H1 (cell line): ENCODE measurements around the gene GRIA4. TPM values are rescaled to one million over a fixed set of nuclear protein-coding genes. Genes with fewer than 3 reads are reported as not detected.

Experiments
- ATF3 ChIP-seq: IDR thresholded peaks from 2 replicates; pipeline ENCODE4 v1.6.1; 2011; ENCODE audit warnings: low read depth, mild to moderate bottlenecking, low read length; ENCODE audit not compliant: insufficient read depth
- BRCA1 ChIP-seq: IDR thresholded peaks from 2 replicates; pipeline ENCODE4 v1.6.1; 2012; ENCODE audit warnings: low read depth, low read length, improper control_type of control experiment
- CEBPB ChIP-seq: IDR thresholded peaks from 2 replicates; pipeline ENCODE4 v1.6.1; 2012; ENCODE audit warnings: low read depth, low read length
- GABPA ChIP-seq: IDR thresholded peaks from 2 replicates; pipeline ENCODE4 v1.6.1; 2011; ENCODE audit warnings: mild to moderate bottlenecking, low read length, moderate library complexity, borderline replicate concordance; ENCODE audit not compliant: insufficient read depth
- GTF2F1 ChIP-seq: IDR thresholded peaks from 2 replicates; pipeline ENCODE4 v1.6.1; 2012; ENCODE audit warnings: low read depth, low read length, improper control_type of control experiment, borderline replicate concordance
- KDM5A ChIP-seq: fragments of 200-600 bp; IDR thresholded peaks from 2 replicates; pipeline ENCODE4 v1.7.1; 2012; ENCODE audit warnings: mild to moderate bottlenecking, low read length, inconsistent platforms, mixed read lengths
- POLR2A ChIP-seq, 2 experiments: IDR thresholded peaks; 1 replicate in 1 of 2; 2 replicates in 1 of 2; pipeline ENCODE4 v1.6.1; 2011; ENCODE audit warnings: low read depth in 2 of 2, low read length in 2 of 2, mild to moderate bottlenecking in 2 of 2; ENCODE audit errors: control extremely low read depth in 1 of 2
- RFX5 ChIP-seq: IDR thresholded peaks from 2 replicates; pipeline ENCODE4 v1.6.1; 2011; ENCODE audit warnings: low read depth, low read length, improper control_type of control experiment, borderline replicate concordance
- SAP30 ChIP-seq: fragments of 300-600 bp; sonication (generic); IDR thresholded peaks from 2 replicates; pipeline ENCODE4 v1.7.1; 2012; ENCODE audit warnings: low read length, moderate library complexity, mild to moderate bottlenecking, inconsistent platforms; ENCODE audit not compliant: insufficient read depth, insufficient replicate concordance
- polyA plus RNA-seq, 7 experiments: library from polyadenylated mRNA; depleted of rRNA in 3 of 7; stranded (reverse) in 5 of 7; unstranded in 2 of 7; fragments of >200 nt in 5 of 7; fragments of 200-250 nt in 2 of 7; gene quantifications; 1 replicate in 5 of 7; 2 replicates in 1 of 7; 4 replicates in 1 of 7; pipeline versions ENCODE4 v1.2.1 to v1.2.3, GENCODE V29; 2011 to 2013; ENCODE audit warnings: missing spikeins in 2 of 7, mixed read lengths in 2 of 7
- total RNA-seq: library from RNA; stranded (reverse); fragmentation: NEBNext Ultra II Directional; extraction: Animal tissue kit (Norgen Biotek cat#: 25700); gene quantifications from 2 replicates; pipeline ENCODE4 v1.2.1, GENCODE V29; 2021
- TF ChIP-seq, protein P1 (sequence below): fragments of 300-600 bp; sonication (generic); IDR thresholded peaks from 2 replicates; pipeline ENCODE4 v1.7.1; 2012; ENCODE audit warnings: low read length, moderate library complexity, mild to moderate bottlenecking, inconsistent platforms; ENCODE audit not compliant: insufficient replicate concordance

GRIA4 gene
- total and polyA plus RNA-seq, 2 of the 8 experiments (the other 6 are each of a cell fraction or from before 2014, with no cell fraction given) = 12.5 to 21.8 TPM

- TF ChIP-seq, protein P1, sequence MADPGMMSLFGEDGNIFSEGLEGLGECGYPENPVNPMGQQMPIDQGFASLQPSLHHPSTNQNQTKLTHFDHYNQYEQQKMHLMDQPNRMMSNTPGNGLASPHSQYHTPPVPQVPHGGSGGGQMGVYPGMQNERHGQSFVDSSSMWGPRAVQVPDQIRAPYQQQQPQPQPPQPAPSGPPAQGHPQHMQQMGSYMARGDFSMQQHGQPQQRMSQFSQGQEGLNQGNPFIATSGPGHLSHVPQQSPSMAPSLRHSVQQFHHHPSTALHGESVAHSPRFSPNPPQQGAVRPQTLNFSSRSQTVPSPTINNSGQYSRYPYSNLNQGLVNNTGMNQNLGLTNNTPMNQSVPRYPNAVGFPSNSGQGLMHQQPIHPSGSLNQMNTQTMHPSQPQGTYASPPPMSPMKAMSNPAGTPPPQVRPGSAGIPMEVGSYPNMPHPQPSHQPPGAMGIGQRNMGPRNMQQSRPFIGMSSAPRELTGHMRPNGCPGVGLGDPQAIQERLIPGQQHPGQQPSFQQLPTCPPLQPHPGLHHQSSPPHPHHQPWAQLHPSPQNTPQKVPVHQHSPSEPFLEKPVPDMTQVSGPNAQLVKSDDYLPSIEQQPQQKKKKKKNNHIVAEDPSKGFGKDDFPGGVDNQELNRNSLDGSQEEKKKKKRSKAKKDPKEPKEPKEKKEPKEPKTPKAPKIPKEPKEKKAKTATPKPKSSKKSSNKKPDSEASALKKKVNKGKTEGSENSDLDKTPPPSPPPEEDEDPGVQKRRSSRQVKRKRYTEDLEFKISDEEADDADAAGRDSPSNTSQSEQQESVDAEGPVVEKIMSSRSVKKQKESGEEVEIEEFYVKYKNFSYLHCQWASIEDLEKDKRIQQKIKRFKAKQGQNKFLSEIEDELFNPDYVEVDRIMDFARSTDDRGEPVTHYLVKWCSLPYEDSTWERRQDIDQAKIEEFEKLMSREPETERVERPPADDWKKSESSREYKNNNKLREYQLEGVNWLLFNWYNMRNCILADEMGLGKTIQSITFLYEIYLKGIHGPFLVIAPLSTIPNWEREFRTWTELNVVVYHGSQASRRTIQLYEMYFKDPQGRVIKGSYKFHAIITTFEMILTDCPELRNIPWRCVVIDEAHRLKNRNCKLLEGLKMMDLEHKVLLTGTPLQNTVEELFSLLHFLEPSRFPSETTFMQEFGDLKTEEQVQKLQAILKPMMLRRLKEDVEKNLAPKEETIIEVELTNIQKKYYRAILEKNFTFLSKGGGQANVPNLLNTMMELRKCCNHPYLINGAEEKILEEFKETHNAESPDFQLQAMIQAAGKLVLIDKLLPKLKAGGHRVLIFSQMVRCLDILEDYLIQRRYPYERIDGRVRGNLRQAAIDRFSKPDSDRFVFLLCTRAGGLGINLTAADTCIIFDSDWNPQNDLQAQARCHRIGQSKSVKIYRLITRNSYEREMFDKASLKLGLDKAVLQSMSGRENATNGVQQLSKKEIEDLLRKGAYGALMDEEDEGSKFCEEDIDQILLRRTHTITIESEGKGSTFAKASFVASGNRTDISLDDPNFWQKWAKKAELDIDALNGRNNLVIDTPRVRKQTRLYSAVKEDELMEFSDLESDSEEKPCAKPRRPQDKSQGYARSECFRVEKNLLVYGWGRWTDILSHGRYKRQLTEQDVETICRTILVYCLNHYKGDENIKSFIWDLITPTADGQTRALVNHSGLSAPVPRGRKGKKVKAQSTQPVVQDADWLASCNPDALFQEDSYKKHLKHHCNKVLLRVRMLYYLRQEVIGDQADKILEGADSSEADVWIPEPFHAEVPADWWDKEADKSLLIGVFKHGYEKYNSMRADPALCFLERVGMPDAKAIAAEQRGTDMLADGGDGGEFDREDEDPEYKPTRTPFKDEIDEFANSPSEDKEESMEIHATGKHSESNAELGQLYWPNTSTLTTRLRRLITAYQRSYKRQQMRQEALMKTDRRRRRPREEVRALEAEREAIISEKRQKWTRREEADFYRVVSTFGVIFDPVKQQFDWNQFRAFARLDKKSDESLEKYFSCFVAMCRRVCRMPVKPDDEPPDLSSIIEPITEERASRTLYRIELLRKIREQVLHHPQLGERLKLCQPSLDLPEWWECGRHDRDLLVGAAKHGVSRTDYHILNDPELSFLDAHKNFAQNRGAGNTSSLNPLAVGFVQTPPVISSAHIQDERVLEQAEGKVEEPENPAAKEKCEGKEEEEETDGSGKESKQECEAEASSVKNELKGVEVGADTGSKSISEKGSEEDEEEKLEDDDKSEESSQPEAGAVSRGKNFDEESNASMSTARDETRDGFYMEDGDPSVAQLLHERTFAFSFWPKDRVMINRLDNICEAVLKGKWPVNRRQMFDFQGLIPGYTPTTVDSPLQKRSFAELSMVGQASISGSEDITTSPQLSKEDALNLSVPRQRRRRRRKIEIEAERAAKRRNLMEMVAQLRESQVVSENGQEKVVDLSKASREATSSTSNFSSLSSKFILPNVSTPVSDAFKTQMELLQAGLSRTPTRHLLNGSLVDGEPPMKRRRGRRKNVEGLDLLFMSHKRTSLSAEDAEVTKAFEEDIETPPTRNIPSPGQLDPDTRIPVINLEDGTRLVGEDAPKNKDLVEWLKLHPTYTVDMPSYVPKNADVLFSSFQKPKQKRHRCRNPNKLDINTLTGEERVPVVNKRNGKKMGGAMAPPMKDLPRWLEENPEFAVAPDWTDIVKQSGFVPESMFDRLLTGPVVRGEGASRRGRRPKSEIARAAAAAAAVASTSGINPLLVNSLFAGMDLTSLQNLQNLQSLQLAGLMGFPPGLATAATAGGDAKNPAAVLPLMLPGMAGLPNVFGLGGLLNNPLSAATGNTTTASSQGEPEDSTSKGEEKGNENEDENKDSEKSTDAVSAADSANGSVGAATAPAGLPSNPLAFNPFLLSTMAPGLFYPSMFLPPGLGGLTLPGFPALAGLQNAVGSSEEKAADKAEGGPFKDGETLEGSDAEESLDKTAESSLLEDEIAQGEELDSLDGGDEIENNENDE = no peak
- TF ChIP-seq BRCA1 = no peak
- TF ChIP-seq ATF3 = no peak
- TF ChIP-seq POLR2A (IDR thresholded peaks at IDR 0.05; ENCODE audit: control extremely low read depth in 1 of 2, low read depth in 2 of 2, low read length in 2 of 2) = no peak
- TF ChIP-seq KDM5A = no peak
- TF ChIP-seq CEBPB = no peak
- no peak for TF ChIP-seq GTF2F1
- TF ChIP-seq GABPA = no peak
- TF ChIP-seq RFX5 = no peak
- TF ChIP-seq SAP30 = no peak
Measured at GRCh38 chr11:105693075-105693759, 83.3 kb downstream of the GRIA4 start (continued).
